ENCODE results near the gene GFRA3. TPM values are rescaled to one million over a fixed set of nuclear protein-coding genes. Genes with fewer than 3 reads are reported as not detected.
A peak's percentile ranks its signal among the peaks of the same experiment; 100 is the strongest.

GFRA3 gene
- total RNA-seq, 1 donor from 2014 or later, result 0.90 TPM

DNA sequence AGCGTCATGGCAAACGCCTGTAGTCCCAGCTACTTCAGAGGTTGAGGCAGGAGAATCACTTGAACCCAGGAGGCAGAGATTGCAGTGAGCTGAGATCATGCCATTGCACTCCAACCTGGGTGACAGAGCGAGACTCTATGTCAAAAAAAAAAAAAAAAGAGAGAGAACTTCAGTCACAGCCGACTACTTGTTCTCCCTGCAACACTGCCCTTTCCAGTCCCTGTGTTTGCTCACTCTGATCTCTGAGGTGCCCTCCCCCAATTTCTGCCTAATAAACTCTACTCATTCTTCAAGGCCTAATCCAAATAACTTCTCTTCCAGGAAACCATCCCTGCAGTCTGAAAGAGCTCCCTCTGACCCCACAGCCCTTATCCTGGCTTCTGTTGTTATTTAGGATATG, 28.1 kb downstream of the GFRA3 start:
- intact Hi-C loops (cut with DNase I), result no loop called here
- no peak overlapping the region for H3K27ac ChIP-seq
- TF ChIP-seq, protein P1, sequence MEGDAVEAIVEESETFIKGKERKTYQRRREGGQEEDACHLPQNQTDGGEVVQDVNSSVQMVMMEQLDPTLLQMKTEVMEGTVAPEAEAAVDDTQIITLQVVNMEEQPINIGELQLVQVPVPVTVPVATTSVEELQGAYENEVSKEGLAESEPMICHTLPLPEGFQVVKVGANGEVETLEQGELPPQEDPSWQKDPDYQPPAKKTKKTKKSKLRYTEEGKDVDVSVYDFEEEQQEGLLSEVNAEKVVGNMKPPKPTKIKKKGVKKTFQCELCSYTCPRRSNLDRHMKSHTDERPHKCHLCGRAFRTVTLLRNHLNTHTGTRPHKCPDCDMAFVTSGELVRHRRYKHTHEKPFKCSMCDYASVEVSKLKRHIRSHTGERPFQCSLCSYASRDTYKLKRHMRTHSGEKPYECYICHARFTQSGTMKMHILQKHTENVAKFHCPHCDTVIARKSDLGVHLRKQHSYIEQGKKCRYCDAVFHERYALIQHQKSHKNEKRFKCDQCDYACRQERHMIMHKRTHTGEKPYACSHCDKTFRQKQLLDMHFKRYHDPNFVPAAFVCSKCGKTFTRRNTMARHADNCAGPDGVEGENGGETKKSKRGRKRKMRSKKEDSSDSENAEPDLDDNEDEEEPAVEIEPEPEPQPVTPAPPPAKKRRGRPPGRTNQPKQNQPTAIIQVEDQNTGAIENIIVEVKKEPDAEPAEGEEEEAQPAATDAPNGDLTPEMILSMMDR (IDR thresholded peaks at IDR 0.05), result no peak
- no peak overlapping the region for H3K4me3 ChIP-seq
- H3K27me3 ChIP-seq, result peaks cover 9% of the 10 kb centered on the region
- ATAC-seq (peak; percentile 42), DNase-seq (no peak)
- no peaks in the 10 kb centered on the region for H3K9me3 ChIP-seq
- peaks cover 7% of the 10 kb centered on the region for H3K4me1 ChIP-seq
- no peaks in the 10 kb centered on the region for H3K36me3 ChIP-seq

DNA sequence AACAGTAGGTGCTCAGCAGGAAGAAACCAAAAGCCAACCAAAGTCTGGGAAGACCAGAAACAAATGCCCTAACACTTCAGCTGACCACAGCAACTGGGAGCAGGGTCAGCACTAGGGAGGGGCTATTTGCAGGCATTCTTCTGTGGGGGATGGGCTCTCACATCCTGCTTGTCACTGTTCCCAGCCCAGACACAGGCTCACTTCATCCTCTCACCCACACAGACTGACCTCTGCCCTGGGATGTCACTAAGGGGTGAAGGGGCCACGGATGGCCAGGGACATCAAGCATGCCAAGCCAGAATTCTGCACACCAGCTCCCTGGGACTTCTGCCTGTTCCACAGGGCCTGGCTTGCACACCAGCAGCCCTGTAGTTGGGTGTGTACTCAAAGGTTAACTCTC, 28.7 kb downstream of the GFRA3 start:
- intact Hi-C loops (cut with DNase I), result no loop called here
- Histone ChIP-seq H3K4me3 (no peak overlapping the region), H3K36me3 (no peaks in the 10 kb centered on the region), H3K4me1 (peaks cover 7% of the 10 kb centered on the region), H3K27me3 (peaks cover 9% of the 10 kb centered on the region), H3K27ac (no peak overlapping the region), H3K9me3 (no peaks in the 10 kb centered on the region)
- ATAC-seq (no peak), DNase-seq (no peak)
- TF ChIP-seq, protein P1 (IDR thresholded peaks at IDR 0.05), result no peak

- Histone ChIP-seq H3K4me3 (no peak overlapping the region), H3K36me3 (no peaks in the 10 kb centered on the region), H3K4me1 (peaks cover 7% of the 10 kb centered on the region), H3K27ac (no peak overlapping the region), H3K9me3 (no peaks in the 10 kb centered on the region), H3K27me3 (peaks cover 18% of the 10 kb centered on the region)
- intact Hi-C loops (cut with DNase I), result no loop called here
- TF ChIP-seq, protein P1 (IDR thresholded peaks at IDR 0.05), result no peak
- ATAC-seq (no peak), DNase-seq (no peak)
Measured at GRCh38 chr5:138243794-138244193, 30.6 kb downstream of the GFRA3 start.

DNA sequence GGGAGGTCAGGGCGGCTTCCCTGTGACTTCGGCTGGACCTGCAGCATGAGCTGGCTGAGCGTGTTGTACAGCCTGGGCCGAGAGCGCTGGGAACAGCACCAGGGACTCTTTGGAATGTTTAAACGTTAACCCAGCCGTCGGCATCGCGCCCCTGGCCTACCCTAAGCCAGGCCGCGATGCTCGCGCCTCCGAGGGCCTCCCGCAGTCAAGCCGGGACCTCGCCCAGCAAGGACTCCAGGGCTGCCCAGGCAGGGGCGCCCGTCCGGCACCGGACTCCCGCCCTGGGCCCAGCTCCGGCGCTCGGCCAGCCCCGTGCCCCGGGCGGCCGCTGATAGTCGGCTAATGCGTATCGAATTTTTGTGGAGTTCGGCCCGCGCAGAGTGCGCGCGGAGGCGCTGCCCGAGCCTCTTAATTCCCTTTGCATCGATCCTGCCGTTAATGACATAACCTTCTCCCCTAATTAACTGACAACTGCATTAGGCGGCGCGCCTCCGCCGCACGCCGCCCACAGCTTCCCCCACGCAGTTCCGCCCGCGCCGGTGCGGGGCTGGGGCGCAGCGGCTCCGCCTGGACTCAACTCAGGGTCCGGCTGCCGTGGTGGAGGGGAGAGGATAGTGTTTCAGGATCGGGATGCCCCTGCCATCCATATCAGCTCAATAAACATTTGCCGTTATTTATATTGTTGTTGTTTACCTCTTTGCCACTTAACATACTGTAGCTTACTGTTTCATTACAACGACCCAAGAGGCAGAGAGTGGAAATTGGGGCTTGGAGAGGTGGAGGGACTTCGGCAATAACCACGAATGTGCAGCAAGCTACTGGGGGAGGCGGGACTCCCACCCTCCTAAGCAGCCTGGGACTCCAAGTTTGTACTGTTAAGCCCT, 32.5 kb downstream of the GFRA3 start:
- intact Hi-C loops (cut with DNase I), result no loop called here
- H3K4me3 ChIP-seq, result peak overlapping the region; percentile 48
- ATAC-seq (peak; percentile 75), DNase-seq (peak; percentile 69)
- H3K4me1 ChIP-seq, result peaks cover 7% of the 10 kb centered on the region
- no peaks in the 10 kb centered on the region for H3K9me3 ChIP-seq
- H3K27me3 ChIP-seq, result peaks cover 18% of the 10 kb centered on the region
- TF ChIP-seq, protein P1 (IDR thresholded peaks at IDR 0.05), result no peak
- no peaks in the 10 kb centered on the region for H3K36me3 ChIP-seq
- no peak overlapping the region for H3K27ac ChIP-seq

GRCh38 chr5:138240650-138241385, 33.6 kb downstream of the GFRA3 start:
- DNase-seq, result no peak
- H3K36me3 ChIP-seq, result no peaks in the 10 kb centered on the region

More at GRCh38 chr5:138240650-138241385, 33.6 kb downstream of the GFRA3 start:
- peaks cover 18% of the 10 kb centered on the region for H3K27me3 ChIP-seq
- H3K27ac ChIP-seq, result no peak overlapping the region
- TF ChIP-seq, protein P1 (IDR thresholded peaks at IDR 0.05), result no peak
- H3K4me3 ChIP-seq, result no peak overlapping the region
- ATAC-seq, result no peak
- no peaks in the 10 kb centered on the region for H3K9me3 ChIP-seq
- peaks cover 7% of the 10 kb centered on the region for H3K4me1 ChIP-seq
- intact Hi-C loops (cut with DNase I), result no loop called here
